ENCODE data around the gene ZNF541. TPM values are rescaled to one million over a fixed set of nuclear protein-coding genes. Genes with fewer than 3 reads are reported as not detected.
A peak's percentile ranks its signal among the peaks of the same experiment; 100 is the strongest.

The ZNF541 gene
- under 1 TPM; 0.18 to 0.23 (median 0.22) TPM for polyA plus RNA-seq (ENCODE audit: insufficient read length in 3 of 3)

GRCh38 chr19:47573071-47574026, at the start of gene ZNF541:
Gene ZNF541, minus strand, starts transcription at chr19:47573148. Its CDS starts 17,292 bp downstream, at chr19:47555856.
- peak in 2 of 3 donors; percentile 39 to 40 for DNase-seq (ENCODE audit: low read depth in 3 of 3, low spot score in 2 of 3)

- no peak for DNase-seq (ENCODE audit: low read depth in 3 of 3, low spot score in 2 of 3)
These were observed 46.8 kb upstream of the ZNF541 start for GRCh38 chr19:47619763-47620162.

- no peak for DNase-seq (ENCODE audit: low read depth in 3 of 3, low spot score in 2 of 3)
These were observed 45.8 kb upstream of the ZNF541 start for GRCh38 chr19:47618771-47619170.

- no peak for DNase-seq (ENCODE audit: low read depth in 3 of 3, low spot score in 2 of 3)
These were observed 42.8 kb upstream of the ZNF541 start for GRCh38 chr19:47615714-47616113.

- no peak for DNase-seq (ENCODE audit: low read depth in 3 of 3, low spot score in 2 of 3)
These were observed 42.3 kb upstream of the ZNF541 start for GRCh38 chr19:47615230-47615629.

GRCh38 chr19:47614559-47614958, 41.6 kb upstream of the ZNF541 start:
- DNase-seq (ENCODE audit: low read depth in 3 of 3, low spot score in 2 of 3), result no peak

GRCh38 chr19:47614021-47614295, 41.0 kb upstream of the ZNF541 start:
- no peak for DNase-seq (ENCODE audit: low read depth in 3 of 3, low spot score in 2 of 3)

- DNase-seq (ENCODE audit: low read depth in 3 of 3, low spot score in 2 of 3), result no peak
These were observed 40.4 kb upstream of the ZNF541 start for GRCh38 chr19:47613165-47614020.

- DNase-seq (ENCODE audit: low read depth in 3 of 3, low spot score in 2 of 3), result no peak
These were observed 38.0 kb upstream of the ZNF541 start for GRCh38 chr19:47610902-47611301.

GRCh38 chr19:47609906-47610894, 37.3 kb upstream of the ZNF541 start:
- DNase-seq (ENCODE audit: low read depth in 3 of 3, low spot score in 2 of 3), result no peak

- DNase-seq (ENCODE audit: low read depth in 3 of 3, low spot score in 2 of 3), result peak in 2 of 3 donors; percentile 48 to 74
These were observed 36.3 kb upstream of the ZNF541 start, which contains the start of gene BICRA for GRCh38 chr19:47608969-47609905. Gene BICRA, plus strand, starts transcription at chr19:47609134. Its CDS starts 64,441 bp downstream, at chr19:47673575.

- DNase-seq (ENCODE audit: low read depth in 3 of 3, low spot score in 2 of 3), result peak; percentile 81 to 89 (median 87)
These were observed 35.3 kb upstream of the ZNF541 start for GRCh38 chr19:47608074-47608918.

GRCh38 chr19:47607564-47608073, 34.7 kb upstream of the ZNF541 start:
- no peak for DNase-seq (ENCODE audit: low read depth in 3 of 3, low spot score in 2 of 3)

- no peak for DNase-seq (ENCODE audit: low read depth in 3 of 3, low spot score in 2 of 3)
These were observed 31.0 kb upstream of the ZNF541 start for GRCh38 chr19:47603706-47604565.

- no peak for DNase-seq (ENCODE audit: low read depth in 3 of 3, low spot score in 2 of 3)
These were observed 28.4 kb upstream of the ZNF541 start for GRCh38 chr19:47601180-47601904.
